Nephron (organoid): ENCODE data around the gene FGF3.

ENCODE experiments used
- H3K27ac Mint-ChIP-seq, 3 experiments: 2 replicates each; pipeline ENCODE4 v1.8.0; 2020; ENCODE audit warnings: mixed read lengths in 3 of 3, mild to moderate bottlenecking in 2 of 3, moderate library complexity in 1 of 3
- H3K27me3 Mint-ChIP-seq: 2 replicates; pipeline ENCODE4 v1.8.0; 2021; ENCODE audit warnings: low read depth, mild to moderate bottlenecking, moderate library complexity, mixed read lengths
- H3K36me3 Mint-ChIP-seq: 2 replicates; pipeline ENCODE4 v1.8.0; 2020; ENCODE audit warnings: low read depth, mixed read lengths
- H3K4me1 Mint-ChIP-seq: 2 replicates; pipeline ENCODE4 v1.8.0; 2020; ENCODE audit warnings: mixed read lengths
- H3K4me3 Mint-ChIP-seq, 3 experiments: 2 replicates each; pipeline ENCODE4 v1.8.0; 2020; ENCODE audit warnings: mild to moderate bottlenecking in 3 of 3, mixed read lengths in 3 of 3, moderate library complexity in 2 of 3
- H3K9me3 Mint-ChIP-seq: 2 replicates; pipeline ENCODE4 v1.8.0; 2020; ENCODE audit warnings: mixed read lengths
- CTCF ChIP-seq, 3 experiments: fragments of 200-600 bp; sonication (generic); IDR thresholded peaks; one replicate each; pipeline ENCODE4 v1.5.0; 2021; ENCODE audit warnings: antibody characterized with exemption in 3 of 3; ENCODE audit not compliant: unreplicated experiment in 3 of 3

Gene FGF3

DNA sequence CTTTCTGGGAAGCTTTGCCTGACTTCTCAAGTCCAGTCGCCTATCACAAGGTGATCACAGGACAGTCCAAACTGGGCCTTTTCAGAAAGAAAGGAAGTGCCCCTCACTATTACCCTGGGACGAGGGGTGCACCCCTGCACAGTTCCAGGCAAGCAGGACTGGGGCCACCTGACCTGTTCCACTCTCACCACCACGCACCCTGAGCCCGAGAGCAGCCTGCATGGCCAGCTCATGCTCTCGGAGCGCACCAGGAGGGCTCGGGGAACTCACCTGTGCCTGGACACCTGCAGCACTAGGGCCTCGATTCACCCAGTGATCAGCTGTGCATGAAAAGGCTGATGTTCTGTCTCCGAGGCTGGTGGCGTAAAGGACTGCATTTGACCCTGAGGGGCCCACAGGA, 31.3 kb downstream of the FGF3 start:
- Mint-ChIP-seq H3K9me3 (no peaks in the 10 kb centered on the region), H3K4me3 (no peak overlapping the region), H3K4me1 (peaks cover 9% of the 10 kb centered on the region), H3K36me3 (no peaks in the 10 kb centered on the region), H3K27me3 (peaks cover 7% of the 10 kb centered on the region), H3K27ac (no peak overlapping the region)
- no peak for TF ChIP-seq CTCF (IDR thresholded peaks at IDR 0.05; ENCODE audit: unreplicated experiment in 3 of 3)

DNA sequence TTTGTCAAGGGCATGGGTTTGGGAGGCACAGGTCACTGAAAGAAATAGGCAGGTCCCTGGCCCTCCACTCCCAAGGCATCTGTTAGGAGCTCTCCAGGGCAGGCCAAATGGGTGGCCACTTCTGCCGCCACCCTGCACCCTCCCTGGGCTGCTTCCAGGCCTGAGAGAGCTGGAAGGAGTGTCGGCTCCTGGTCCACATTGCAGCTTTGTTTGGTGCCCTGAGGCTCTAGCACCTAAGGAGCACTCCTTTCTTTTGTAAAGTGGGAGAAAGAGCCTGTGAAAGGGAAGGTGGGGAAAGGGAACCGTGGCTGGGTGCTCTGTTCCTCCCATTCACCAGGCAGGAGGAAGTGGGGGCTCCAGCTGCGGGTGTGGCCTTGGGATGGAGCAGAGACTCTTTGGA, 31.8 kb downstream of the FGF3 start:
- no peaks in the 10 kb centered on the region for H3K9me3 Mint-ChIP-seq
- no peak overlapping the region for H3K27ac Mint-ChIP-seq
- H3K4me3 Mint-ChIP-seq = no peak overlapping the region
- TF ChIP-seq CTCF (IDR thresholded peaks at IDR 0.05; ENCODE audit: unreplicated experiment in 3 of 3) = no peak
- no peaks in the 10 kb centered on the region for H3K36me3 Mint-ChIP-seq
- H3K4me1 Mint-ChIP-seq = peaks cover 9% of the 10 kb centered on the region
- peaks cover 10% of the 10 kb centered on the region for H3K27me3 Mint-ChIP-seq

- no peak for TF ChIP-seq CTCF (IDR thresholded peaks at IDR 0.05; ENCODE audit: unreplicated experiment in 3 of 3)
- H3K4me3 Mint-ChIP-seq = no peak overlapping the region
- no peak overlapping the region for H3K27ac Mint-ChIP-seq
- H3K9me3 Mint-ChIP-seq = no peaks in the 10 kb centered on the region
- peaks cover 60% of the 10 kb centered on the region for H3K27me3 Mint-ChIP-seq
- no peaks in the 10 kb centered on the region for H3K4me1 Mint-ChIP-seq
- no peaks in the 10 kb centered on the region for H3K36me3 Mint-ChIP-seq
Measured at GRCh38 chr11:69781241-69781640, 38.0 kb downstream of the FGF3 start.

- no peak for TF ChIP-seq CTCF (IDR thresholded peaks at IDR 0.05; ENCODE audit: unreplicated experiment in 3 of 3)
- Mint-ChIP-seq H3K4me1 (no peaks in the 10 kb centered on the region), H3K27me3 (peaks cover 73% of the 10 kb centered on the region), H3K27ac (no peak overlapping the region), H3K9me3 (no peaks in the 10 kb centered on the region), H3K4me3 (no peak overlapping the region), H3K36me3 (no peaks in the 10 kb centered on the region)
Measured at GRCh38 chr11:69778373-69778772, 40.8 kb downstream of the FGF3 start.

GRCh38 chr11:69775163-69775755, 44.0 kb downstream of the FGF3 start, which contains the start of gene FGF4:
FGF4 (minus strand) TSS chr11:69775341; CDS start chr11:69775084, 257 bp downstream.
- TF ChIP-seq CTCF (IDR thresholded peaks at IDR 0.05; ENCODE audit: unreplicated experiment in 3 of 3) = no peak
- Mint-ChIP-seq H3K4me1 (peaks cover 19% of the 10 kb centered on the region), H3K9me3 (no peaks in the 10 kb centered on the region), H3K27me3 (peaks cover 77% of the 10 kb centered on the region), H3K27ac (no peak within 1 kb of the TSS), H3K4me3 (peak within 1 kb of the TSS in 2 of 3 experiments; percentile 59 to 67), H3K36me3 (no peaks in the 10 kb centered on the region)
